HG03439 (cell line): ENCODE measurements around the gene FN3KRP.
"Not testable (repeated sequence)": the region's sequence is repeated elsewhere in the genome, so short reads cannot be mapped to it uniquely, and the experiment has no call there.

Source experiments
- ATAC-seq: cut with Tn5 transposase; IDR thresholded peaks from one replicate; pipeline ENCODE4 v1.9.1; 2021; ENCODE audit warnings: mild to moderate bottlenecking, moderate library complexity; ENCODE audit not compliant: unreplicated experiment

Gene FN3KRP

GRCh38 chr17:82740906-82741759 lies 24.6 kb downstream of the FN3KRP start:
- ATAC-seq = no peak

GRCh38 chr17:82743344-82744219 lies 27.1 kb downstream of the FN3KRP start:
- no peak for ATAC-seq

DNA sequence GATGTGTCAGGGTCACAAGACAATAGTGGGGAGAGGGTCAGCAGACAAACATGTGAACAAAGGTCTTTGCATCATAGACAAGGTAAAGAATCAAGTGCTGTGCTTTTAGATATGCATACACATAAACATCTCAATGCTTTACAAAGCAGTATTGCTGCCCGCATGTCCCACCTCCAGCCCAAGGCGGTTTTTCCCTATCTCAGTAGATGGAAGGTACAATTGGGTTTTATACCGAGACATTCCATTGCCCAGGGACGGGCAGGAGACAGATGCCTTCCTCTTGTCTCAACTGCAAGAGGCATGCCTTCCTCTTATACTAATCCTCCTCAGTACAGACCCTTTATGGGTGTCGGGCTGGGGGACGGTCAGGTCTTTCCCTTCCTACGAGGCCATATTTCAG lies 28.2 kb downstream of the FN3KRP start:
- ATAC-seq = not testable (repeated sequence)

DNA sequence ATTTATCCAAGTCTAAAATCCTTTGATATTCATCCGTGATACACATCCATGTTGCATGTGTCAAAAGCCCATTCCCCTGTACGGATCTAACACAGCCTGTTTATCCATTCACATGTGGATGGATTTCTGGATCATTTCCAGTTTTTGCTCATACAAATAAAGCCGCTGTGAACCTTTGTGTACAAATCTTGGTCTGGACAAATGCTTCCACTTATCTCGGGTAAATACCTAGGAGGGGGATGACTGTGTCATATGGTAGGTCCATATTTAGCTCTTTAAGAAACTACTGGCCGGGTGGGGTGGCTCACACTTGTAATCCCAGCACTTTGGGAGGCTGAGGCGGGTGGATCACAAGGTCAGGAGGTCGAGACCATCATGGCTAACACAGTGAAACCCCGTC lies 29.0 kb downstream of the FN3KRP start:
- no peak for ATAC-seq

GRCh38 chr17:82748756-82749155 lies 32.2 kb downstream of the FN3KRP start:
- no peak for ATAC-seq

GRCh38 chr17:82750241-82750908 lies 33.9 kb downstream of the FN3KRP start:
- ATAC-seq = no peak

GRCh38 chr17:82751171-82751570 lies 34.7 kb downstream of the FN3KRP start:
- ATAC-seq = no peak

DNA sequence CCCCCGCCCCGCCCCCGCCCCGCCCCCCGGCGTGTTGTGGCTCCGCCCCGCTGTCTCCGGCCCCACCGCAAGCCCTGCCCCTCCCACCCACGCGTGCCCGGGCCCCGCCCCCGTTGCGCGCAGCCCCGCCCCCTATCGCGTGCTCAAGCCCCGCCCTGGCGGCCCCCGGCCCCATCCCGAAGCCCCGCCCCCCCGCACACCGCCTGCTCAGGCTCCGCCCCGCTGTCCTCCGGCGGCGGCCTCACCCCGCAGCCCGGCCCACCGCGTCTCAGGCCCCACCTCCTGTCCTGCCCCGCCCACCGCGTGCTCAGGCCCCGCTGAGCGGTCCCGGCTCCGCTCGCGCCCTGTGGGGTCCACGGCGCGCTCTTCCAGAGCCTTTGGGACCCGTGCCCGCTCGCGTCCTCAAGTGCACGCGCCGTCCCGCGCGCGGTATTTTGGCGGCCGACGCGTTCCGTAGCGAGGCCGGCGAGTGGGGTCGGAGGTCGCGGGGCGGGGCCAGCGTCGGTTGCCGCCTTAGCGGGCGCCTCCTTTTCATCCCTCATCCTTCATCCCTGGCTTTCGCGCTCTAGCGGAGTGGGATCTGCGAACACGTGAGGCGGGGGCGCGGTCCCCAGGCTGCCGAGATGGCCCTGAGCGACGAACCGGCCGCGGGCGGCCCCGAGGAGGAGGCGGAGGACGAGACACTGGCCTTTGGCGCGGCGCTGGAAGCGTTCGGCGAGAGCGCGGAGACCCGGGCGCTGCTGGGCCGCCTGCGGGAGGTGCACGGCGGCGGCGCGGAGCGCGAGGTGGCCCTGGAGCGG lies 35.3 kb downstream of the FN3KRP start, which contains the start of gene TBCD:
Gene TBCD (plus strand): TSS at position 495 of the 800 bp plus-strand sequence. CDS start 129 bp downstream, at position 624.
- ATAC-seq = peak; percentile 76

DNA sequence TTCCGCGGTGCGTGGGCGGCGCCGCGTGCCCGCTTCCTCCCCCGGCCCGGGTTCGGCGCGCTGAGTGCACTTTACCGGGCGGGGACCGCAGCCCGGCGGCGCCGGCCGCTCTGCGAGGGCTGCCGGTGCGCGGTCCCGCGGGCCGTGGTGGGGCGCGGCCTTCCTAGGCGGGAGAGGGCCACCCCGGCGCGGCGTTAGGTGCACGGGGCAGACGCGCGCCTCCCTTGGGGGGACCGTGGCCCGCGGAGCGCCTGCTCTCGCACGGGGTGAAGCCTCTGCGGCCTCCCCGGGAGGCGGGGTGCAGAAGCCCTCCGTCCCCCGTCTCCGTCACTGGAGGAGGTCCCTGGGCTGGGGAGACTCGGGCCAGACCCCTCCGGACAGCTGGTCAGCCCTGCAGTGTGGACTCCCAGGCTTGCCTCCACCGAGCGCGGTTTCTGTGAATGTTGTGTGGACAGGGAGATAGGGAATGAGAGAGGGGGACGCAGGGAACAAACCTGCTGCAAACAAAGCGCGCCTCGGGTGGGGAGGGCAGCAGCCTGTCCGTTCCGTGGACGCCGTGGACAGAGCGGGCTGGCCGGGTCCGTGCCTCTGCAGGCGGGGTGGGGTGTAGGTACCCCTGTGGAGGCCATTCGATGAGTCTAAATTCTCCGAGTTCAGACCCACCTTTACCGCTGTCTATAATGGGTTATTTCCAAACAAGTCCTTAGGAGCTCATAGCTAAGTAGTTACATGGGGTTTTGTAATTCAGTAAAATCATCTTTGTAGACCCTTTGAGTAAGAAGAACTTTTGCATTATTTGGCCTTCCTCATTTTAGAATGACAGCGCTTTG lies 36.1 kb downstream of the FN3KRP start:
- peak; percentile 16 for ATAC-seq

GRCh38 chr17:82753201-82753464 lies 36.6 kb downstream of the FN3KRP start:
- ATAC-seq = no peak

DNA sequence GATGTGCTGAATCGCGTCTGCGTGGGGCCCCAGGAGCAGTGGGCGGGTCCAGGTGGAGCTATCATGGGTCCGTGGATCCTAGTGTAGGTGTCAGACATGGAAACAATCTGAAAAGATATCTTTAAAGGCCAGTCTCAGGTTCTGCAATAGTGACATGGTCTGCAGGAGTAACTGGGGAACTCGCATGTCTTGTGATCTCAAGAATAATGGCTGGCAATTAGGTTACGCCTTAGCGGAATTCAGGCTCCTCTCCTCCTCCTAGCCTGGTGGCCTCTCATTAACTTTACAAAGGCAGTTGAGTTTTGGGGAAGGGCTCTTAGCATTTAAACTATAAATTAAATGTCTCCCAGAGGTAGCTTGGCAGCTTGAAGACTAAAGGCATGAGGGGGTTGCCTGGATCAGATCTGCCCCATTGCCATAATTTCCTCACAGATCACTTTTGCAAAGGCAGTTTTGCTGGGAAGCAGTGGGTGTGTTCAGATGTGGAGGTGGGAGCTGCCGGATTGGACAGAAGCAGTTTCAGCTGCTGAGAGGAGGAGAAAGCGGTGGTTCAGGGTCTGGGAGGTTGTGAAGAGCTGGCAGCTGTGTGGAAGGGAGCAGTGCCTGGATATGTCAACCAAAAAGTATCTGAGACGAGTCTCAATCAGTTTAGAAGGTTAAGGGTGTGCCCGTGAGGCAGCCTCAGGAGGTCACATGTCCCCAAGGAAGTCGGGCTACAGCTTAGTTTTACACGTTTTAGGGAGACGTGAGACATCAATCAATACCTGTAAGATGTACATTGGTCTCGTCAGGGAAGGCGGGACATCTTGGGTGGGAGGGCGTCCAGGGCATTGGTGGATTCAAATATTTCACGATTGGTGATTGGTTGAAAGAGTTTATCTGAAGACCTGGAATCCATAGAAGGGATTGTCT lies 38.0 kb downstream of the FN3KRP start:
- ATAC-seq = no peak

- no peak for ATAC-seq
These were observed 39.7 kb downstream of the FN3KRP start for GRCh38 chr17:82756166-82756565.

DNA sequence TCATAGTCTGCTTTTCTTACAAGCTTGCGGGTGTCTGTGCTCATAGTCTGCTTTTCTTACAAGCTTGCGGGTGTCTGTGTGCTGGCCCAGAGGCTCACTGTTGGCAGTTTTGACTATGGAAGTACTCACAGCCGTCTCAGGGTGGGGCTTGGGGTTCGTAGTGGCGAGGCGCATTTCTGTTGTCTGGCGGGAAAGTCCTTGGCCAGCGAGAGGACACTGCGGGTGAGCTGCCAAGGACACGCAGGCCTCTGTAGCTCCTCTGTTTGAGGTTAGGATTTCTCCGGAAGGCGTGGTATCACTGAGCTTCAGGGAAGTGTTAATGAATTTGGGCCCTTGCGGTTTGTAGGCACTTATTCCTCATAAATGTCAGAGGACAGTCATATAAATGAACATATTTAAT lies 48.9 kb downstream of the FN3KRP start:
- ATAC-seq = no peak

- no peak for ATAC-seq
These were observed 50.7 kb downstream of the FN3KRP start for GRCh38 chr17:82767041-82767754.

GRCh38 chr17:82769041-82769440 lies 52.5 kb downstream of the FN3KRP start:
- no peak for ATAC-seq

- no peak for ATAC-seq
These were observed 55.5 kb downstream of the FN3KRP start for GRCh38 chr17:82772026-82772425.

DNA sequence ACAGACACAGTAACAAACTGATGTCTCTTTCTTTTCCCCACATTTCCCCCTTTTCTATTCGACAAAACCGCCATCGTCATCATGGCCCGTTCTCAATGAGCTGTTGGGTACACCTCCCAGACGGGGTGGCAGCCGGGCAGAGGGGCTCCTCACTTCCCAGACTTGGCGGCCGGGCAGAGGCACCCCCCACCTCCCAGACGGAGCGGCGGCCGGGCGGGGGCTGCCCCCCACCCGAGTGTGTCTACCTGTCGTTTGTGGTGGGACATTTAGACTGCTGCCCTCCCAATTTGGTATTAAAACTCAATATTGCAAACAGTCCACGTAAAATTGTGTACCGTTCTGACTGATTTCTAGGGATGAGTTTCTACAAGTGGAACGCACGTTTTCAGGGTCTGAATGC lies 58.0 kb downstream of the FN3KRP start:
- not testable (repeated sequence) for ATAC-seq
